GM12874 (cell line): ENCODE measurements around the gene PMEPA1.

Experiments
- CTCF ChIP-seq: IDR thresholded peaks from 2 replicates; pipeline ENCODE4 v1.5.1; 2011; ENCODE audit warnings: low read depth, mild to moderate bottlenecking, control low read depth, low read length, moderate library complexity; ENCODE audit not compliant: insufficient read depth

The PMEPA1 gene

GRCh38 chr20:57680934-57681914, 28.6 kb downstream of the PMEPA1 start:
- TF ChIP-seq CTCF: 0 out of 2 replicates have a peak, but pooled peaks have one; percentile 11

GRCh38 chr20:57680131-57680716, 29.6 kb downstream of the PMEPA1 start:
- no peak for TF ChIP-seq CTCF

- no peak for TF ChIP-seq CTCF
Observed at GRCh38 chr20:57679113-57679512, 30.7 kb downstream of the PMEPA1 start.

- TF ChIP-seq CTCF: no peak
Observed at GRCh38 chr20:57678340-57678739, 31.5 kb downstream of the PMEPA1 start.

- no peak for TF ChIP-seq CTCF
Observed at GRCh38 chr20:57677584-57677982, 32.2 kb downstream of the PMEPA1 start.

- TF ChIP-seq CTCF: no peak
Observed at GRCh38 chr20:57676589-57677583, 32.9 kb downstream of the PMEPA1 start.
